ENCODE results near the gene NAP1L4. TPM values are rescaled to one million over a fixed set of nuclear protein-coding genes. Genes with fewer than 3 reads are reported as not detected.

The NAP1L4 gene
- total RNA-seq, 2 experiments from 2014 or later: 222 to 226 TPM

- peaks cover 31% of the 10 kb centered on the region for H3K4me1 Mint-ChIP-seq
- H3K36me3 Mint-ChIP-seq: peaks cover 42% of the 10 kb centered on the region
Measured at GRCh38 chr11:2990617-2991451, 1.3 kb downstream of the NAP1L4 start.

GRCh38 chr11:2989551-2989950 lies 2.6 kb downstream of the NAP1L4 start:
- Mint-ChIP-seq H3K9me3 (no peaks in the 10 kb centered on the region), H3K36me3 (peaks cover 44% of the 10 kb centered on the region), H3K4me3 (peak overlapping the region; percentile 96), H3K27ac (peak overlapping the region; percentile 99), H3K27me3 (no peaks in the 10 kb centered on the region), H3K4me1 (peaks cover 39% of the 10 kb centered on the region)
- no peak for DNase-seq

More at GRCh38 chr11:2990617-2991451, 1.3 kb downstream of the NAP1L4 start:
- Mint-ChIP-seq H3K4me3 (peak overlapping the region; percentile 96), H3K27ac (peak overlapping the region; percentile 99), H3K27me3 (no peaks in the 10 kb centered on the region), H3K9me3 (no peaks in the 10 kb centered on the region)
- DNase-seq: peak; percentile 55

GRCh38 chr11:2989006-2989405 lies 3.1 kb downstream of the NAP1L4 start:
- DNase-seq: no peak
- Mint-ChIP-seq H3K4me1 (peaks cover 42% of the 10 kb centered on the region), H3K27ac (peak overlapping the region; percentile 99), H3K36me3 (peaks cover 49% of the 10 kb centered on the region), H3K4me3 (peak overlapping the region; percentile 96), H3K27me3 (no peaks in the 10 kb centered on the region), H3K9me3 (no peaks in the 10 kb centered on the region)

- Mint-ChIP-seq H3K36me3 (peaks cover 55% of the 10 kb centered on the region), H3K27ac (peak overlapping the region; percentile 99), H3K27me3 (no peaks in the 10 kb centered on the region), H3K4me1 (peaks cover 50% of the 10 kb centered on the region), H3K9me3 (no peaks in the 10 kb centered on the region), H3K4me3 (peak overlapping the region; percentile 96)
- DNase-seq: peak; percentile 26
Measured at GRCh38 chr11:2987881-2988861, 4.0 kb downstream of the NAP1L4 start.

- no peaks in the 10 kb centered on the region for H3K9me3 Mint-ChIP-seq
- peak overlapping the region; percentile 69 for H3K27ac Mint-ChIP-seq
- peaks cover 45% of the 10 kb centered on the region for H3K36me3 Mint-ChIP-seq
- peaks cover 50% of the 10 kb centered on the region for H3K4me1 Mint-ChIP-seq
- DNase-seq: no peak
- no peaks in the 10 kb centered on the region for H3K27me3 Mint-ChIP-seq
- H3K4me3 Mint-ChIP-seq: no peak overlapping the region
Measured at GRCh38 chr11:2983908-2984307, 8.2 kb downstream of the NAP1L4 start.

- Mint-ChIP-seq H3K36me3 (peaks cover 39% of the 10 kb centered on the region), H3K4me1 (peaks cover 45% of the 10 kb centered on the region), H3K4me3 (no peak overlapping the region), H3K27me3 (no peaks in the 10 kb centered on the region), H3K27ac (peak overlapping the region; percentile 34), H3K9me3 (no peaks in the 10 kb centered on the region)
- DNase-seq: no peak
Measured at GRCh38 chr11:2982214-2982613, 9.9 kb downstream of the NAP1L4 start.

- no peak for DNase-seq
- H3K27me3 Mint-ChIP-seq: no peaks in the 10 kb centered on the region
- H3K36me3 Mint-ChIP-seq: peaks cover 38% of the 10 kb centered on the region
- no peak overlapping the region for H3K27ac Mint-ChIP-seq
- H3K4me3 Mint-ChIP-seq: no peak overlapping the region
- H3K9me3 Mint-ChIP-seq: no peaks in the 10 kb centered on the region
- peaks cover 47% of the 10 kb centered on the region for H3K4me1 Mint-ChIP-seq
Measured at GRCh38 chr11:2981130-2981529, 11.0 kb downstream of the NAP1L4 start.

GRCh38 chr11:2980168-2980840 lies 11.8 kb downstream of the NAP1L4 start:
- peaks cover 35% of the 10 kb centered on the region for H3K36me3 Mint-ChIP-seq
- peaks cover 52% of the 10 kb centered on the region for H3K4me1 Mint-ChIP-seq
- no peak for DNase-seq
- H3K4me3 Mint-ChIP-seq: no peak overlapping the region
- H3K9me3 Mint-ChIP-seq: no peaks in the 10 kb centered on the region
- no peaks in the 10 kb centered on the region for H3K27me3 Mint-ChIP-seq
- H3K27ac Mint-ChIP-seq: no peak overlapping the region

- H3K4me1 Mint-ChIP-seq: peaks cover 36% of the 10 kb centered on the region
- peaks cover 23% of the 10 kb centered on the region for H3K36me3 Mint-ChIP-seq
- no peak overlapping the region for H3K4me3 Mint-ChIP-seq
Measured at GRCh38 chr11:2977113-2977512, 15.0 kb downstream of the NAP1L4 start.

GRCh38 chr11:2976294-2977063 lies 15.7 kb downstream of the NAP1L4 start:
- H3K36me3 Mint-ChIP-seq: peaks cover 23% of the 10 kb centered on the region
- no peak overlapping the region for H3K4me3 Mint-ChIP-seq
- peaks cover 30% of the 10 kb centered on the region for H3K4me1 Mint-ChIP-seq
- no peak for DNase-seq
- no peaks in the 10 kb centered on the region for H3K9me3 Mint-ChIP-seq
- H3K27ac Mint-ChIP-seq: peak overlapping the region; percentile 0
- H3K27me3 Mint-ChIP-seq: no peaks in the 10 kb centered on the region

More at GRCh38 chr11:2977113-2977512, 15.0 kb downstream of the NAP1L4 start:
- H3K9me3 Mint-ChIP-seq: no peaks in the 10 kb centered on the region
- DNase-seq: no peak
- H3K27ac Mint-ChIP-seq: no peak overlapping the region
- H3K27me3 Mint-ChIP-seq: no peaks in the 10 kb centered on the region

- peak overlapping the region; percentile 49 for H3K27ac Mint-ChIP-seq
- peaks cover 28% of the 10 kb centered on the region for H3K36me3 Mint-ChIP-seq
- no peak overlapping the region for H3K4me3 Mint-ChIP-seq
- no peaks in the 10 kb centered on the region for H3K9me3 Mint-ChIP-seq
- H3K4me1 Mint-ChIP-seq: peaks cover 33% of the 10 kb centered on the region
- DNase-seq: peak; percentile 34
- no peaks in the 10 kb centered on the region for H3K27me3 Mint-ChIP-seq
Measured at GRCh38 chr11:2975594-2975993, 16.5 kb downstream of the NAP1L4 start.

GRCh38 chr11:2974272-2974671 lies 17.9 kb downstream of the NAP1L4 start:
- Mint-ChIP-seq H3K27ac (no peak overlapping the region), H3K27me3 (no peaks in the 10 kb centered on the region), H3K36me3 (peaks cover 32% of the 10 kb centered on the region), H3K4me1 (peaks cover 34% of the 10 kb centered on the region), H3K9me3 (no peaks in the 10 kb centered on the region), H3K4me3 (no peak overlapping the region)
- DNase-seq: no peak

- peaks cover 21% of the 10 kb centered on the region for H3K4me1 Mint-ChIP-seq
- no peak overlapping the region for H3K4me3 Mint-ChIP-seq
- H3K27ac Mint-ChIP-seq: no peak overlapping the region
- H3K27me3 Mint-ChIP-seq: no peaks in the 10 kb centered on the region
- no peaks in the 10 kb centered on the region for H3K9me3 Mint-ChIP-seq
- DNase-seq: no peak
- H3K36me3 Mint-ChIP-seq: peaks cover 49% of the 10 kb centered on the region
Measured at GRCh38 chr11:2968341-2968900, 23.7 kb downstream of the NAP1L4 start.

GRCh38 chr11:2964782-2965181 lies 27.3 kb downstream of the NAP1L4 start:
- no peak for DNase-seq
- H3K36me3 Mint-ChIP-seq: peaks cover 52% of the 10 kb centered on the region
- H3K9me3 Mint-ChIP-seq: no peaks in the 10 kb centered on the region
- H3K4me1 Mint-ChIP-seq: peaks cover 37% of the 10 kb centered on the region
- H3K4me3 Mint-ChIP-seq: no peak overlapping the region
- no peak overlapping the region for H3K27ac Mint-ChIP-seq
- H3K27me3 Mint-ChIP-seq: no peaks in the 10 kb centered on the region
